ENCODE results near the gene MLN.

MLN gene

DNA sequence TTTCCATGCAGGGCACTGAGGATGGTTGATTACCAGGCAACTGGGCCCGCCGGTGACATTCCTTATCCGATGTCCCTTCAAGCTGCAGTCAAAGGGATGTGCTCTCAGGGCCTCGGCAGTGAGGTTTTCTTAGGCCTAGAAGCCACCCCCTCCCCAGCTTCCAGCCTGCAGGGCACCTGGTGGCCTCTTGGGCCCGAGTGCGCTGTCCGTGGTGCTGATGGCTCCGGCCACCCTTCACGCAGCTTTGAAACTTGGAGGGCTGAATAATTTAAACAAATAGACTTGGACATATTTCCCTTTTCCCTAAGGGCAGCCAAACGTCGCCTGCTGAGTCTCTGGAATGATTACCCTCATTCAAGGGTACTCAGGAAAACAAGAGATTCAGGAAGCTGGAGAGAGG, 8.9 kb upstream of the MLN start:
- Histone ChIP-seq H3K9me3 (ENCODE audit: insufficient read depth, low read length) (no peaks in the 10 kb centered on the region), H3K4me1 (ENCODE audit: insufficient read depth, insufficient read length) (peaks cover 25% of the 10 kb centered on the region), H3K4me3 (ENCODE audit: insufficient read length, low read depth) (no peak overlapping the region), H3K27me3 (ENCODE audit: insufficient read depth, insufficient read length) (no peaks in the 10 kb centered on the region), H3K9ac (ENCODE audit: insufficient read length, low read depth) (peak overlapping the region; percentile 43), H3K36me3 (ENCODE audit: insufficient read depth, insufficient read length, low read length) (no peaks in the 10 kb centered on the region)
- TF ChIP-seq SUZ12 (IDR thresholded peaks at IDR 0.05; ENCODE audit: extremely low read depth, insufficient read depth, insufficient read length) (no peak), YY1 (IDR thresholded peaks at IDR 0.05; ENCODE audit: insufficient read depth, insufficient read length) (no peak), ZNF274 (IDR thresholded peaks at IDR 0.05; ENCODE audit: low read depth, low read length) (no peak)
- DNase-seq (ENCODE audit: low read depth, low spot score): peak; percentile 84

DNA sequence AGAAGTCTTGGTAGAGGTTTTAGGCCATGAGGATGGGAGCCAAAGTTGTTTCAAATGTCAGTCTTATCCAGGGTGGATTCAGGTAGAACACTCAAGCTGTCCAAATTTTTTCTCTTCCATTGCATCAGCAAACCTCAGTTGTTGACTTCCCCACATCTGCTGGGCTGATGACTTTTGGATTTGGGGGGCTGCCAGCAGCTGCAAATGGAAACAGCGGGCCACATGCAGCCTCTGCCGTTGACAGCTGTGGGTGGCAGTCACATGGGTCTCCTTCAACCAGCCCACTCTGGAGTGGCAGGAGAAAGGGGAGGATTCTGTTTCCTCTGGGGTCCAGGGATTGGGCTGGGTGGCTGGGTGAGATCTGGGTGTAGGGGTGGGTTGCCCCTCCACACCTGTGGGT, 5.8 kb upstream of the MLN start:
- Histone ChIP-seq H3K9me3 (ENCODE audit: insufficient read depth, low read length) (no peaks in the 10 kb centered on the region), H3K4me1 (ENCODE audit: insufficient read depth, insufficient read length) (peaks cover 16% of the 10 kb centered on the region), H3K36me3 (ENCODE audit: insufficient read depth, insufficient read length, low read length) (no peaks in the 10 kb centered on the region), H3K4me3 (ENCODE audit: insufficient read length, low read depth) (no peak overlapping the region), H3K9ac (ENCODE audit: insufficient read length, low read depth) (peak overlapping the region; percentile 43), H3K27me3 (ENCODE audit: insufficient read depth, insufficient read length) (no peaks in the 10 kb centered on the region)
- DNase-seq (ENCODE audit: low read depth, low spot score): no peak
- no peak for TF ChIP-seq SUZ12 (IDR thresholded peaks at IDR 0.05; ENCODE audit: extremely low read depth, insufficient read depth, insufficient read length)
- no peak for TF ChIP-seq ZNF274 (IDR thresholded peaks at IDR 0.05; ENCODE audit: low read depth, low read length)
- no peak for TF ChIP-seq YY1 (IDR thresholded peaks at IDR 0.05; ENCODE audit: insufficient read depth, insufficient read length)

DNA sequence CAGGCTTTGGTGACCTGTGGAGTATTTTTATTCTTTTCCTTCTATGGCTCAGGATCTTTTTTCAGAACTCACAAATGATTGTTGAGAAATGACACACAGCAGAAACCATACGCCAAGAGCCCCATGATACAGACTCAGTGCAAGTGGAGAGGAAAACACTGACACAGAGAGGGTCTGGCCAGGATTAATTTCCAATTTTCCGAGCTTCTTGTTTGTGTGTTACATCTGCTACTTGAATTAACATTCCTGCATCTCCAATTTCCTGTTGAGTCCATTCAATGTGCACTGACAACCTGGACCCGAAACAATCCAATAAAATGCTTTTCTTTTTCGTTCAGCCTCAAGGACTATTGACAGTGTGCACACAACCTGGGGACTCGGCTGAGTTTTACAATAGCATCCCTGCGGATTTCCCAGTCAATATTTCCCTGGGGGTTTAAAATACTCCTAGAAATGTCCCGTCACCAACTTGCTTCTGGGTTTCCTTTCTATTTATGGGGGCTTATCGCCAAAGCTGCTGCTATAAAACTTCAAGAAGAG, 4.9 kb upstream of the MLN start:
- H3K9me3 ChIP-seq (ENCODE audit: insufficient read depth, low read length): no peaks in the 10 kb centered on the region
- DNase-seq (ENCODE audit: low read depth, low spot score): no peak
- TF ChIP-seq YY1 (IDR thresholded peaks at IDR 0.05; ENCODE audit: insufficient read depth, insufficient read length) (no peak), SUZ12 (IDR thresholded peaks at IDR 0.05; ENCODE audit: extremely low read depth, insufficient read depth, insufficient read length) (no peak), ZNF274 (IDR thresholded peaks at IDR 0.05; ENCODE audit: low read depth, low read length) (no peak)
- no peak overlapping the region for H3K4me3 ChIP-seq (ENCODE audit: insufficient read length, low read depth)
- no peaks in the 10 kb centered on the region for H3K27me3 ChIP-seq (ENCODE audit: insufficient read depth, insufficient read length)
- no peaks in the 10 kb centered on the region for H3K36me3 ChIP-seq (ENCODE audit: insufficient read depth, insufficient read length, low read length)
- peaks cover 16% of the 10 kb centered on the region for H3K4me1 ChIP-seq (ENCODE audit: insufficient read depth, insufficient read length)
- no peak overlapping the region for H3K9ac ChIP-seq (ENCODE audit: insufficient read length, low read depth)

- Histone ChIP-seq H3K27me3 (ENCODE audit: insufficient read depth, insufficient read length) (no peaks in the 10 kb centered on the region), H3K9me3 (ENCODE audit: insufficient read depth, low read length) (no peaks in the 10 kb centered on the region), H3K9ac (ENCODE audit: insufficient read length, low read depth) (no peak overlapping the region), H3K4me3 (ENCODE audit: insufficient read length, low read depth) (no peak overlapping the region), H3K4me1 (ENCODE audit: insufficient read depth, insufficient read length) (peaks cover 11% of the 10 kb centered on the region), H3K36me3 (ENCODE audit: insufficient read depth, insufficient read length, low read length) (no peaks in the 10 kb centered on the region)
- TF ChIP-seq SUZ12 (IDR thresholded peaks at IDR 0.05; ENCODE audit: extremely low read depth, insufficient read depth, insufficient read length) (no peak), YY1 (IDR thresholded peaks at IDR 0.05; ENCODE audit: insufficient read depth, insufficient read length) (no peak), ZNF274 (IDR thresholded peaks at IDR 0.05; ENCODE audit: low read depth, low read length) (no peak)
- no peak for DNase-seq (ENCODE audit: low read depth, low spot score)
These were observed 3.8 kb upstream of the MLN start for GRCh38 chr6:33807606-33808005.

- Histone ChIP-seq H3K4me3 (ENCODE audit: insufficient read length, low read depth) (no peak overlapping the region), H3K9me3 (ENCODE audit: insufficient read depth, low read length) (no peaks in the 10 kb centered on the region), H3K4me1 (ENCODE audit: insufficient read depth, insufficient read length) (peaks cover 8% of the 10 kb centered on the region), H3K36me3 (ENCODE audit: insufficient read depth, insufficient read length, low read length) (no peaks in the 10 kb centered on the region), H3K27me3 (ENCODE audit: insufficient read depth, insufficient read length) (no peaks in the 10 kb centered on the region), H3K9ac (ENCODE audit: insufficient read length, low read depth) (no peak overlapping the region)
- TF ChIP-seq YY1 (IDR thresholded peaks at IDR 0.05; ENCODE audit: insufficient read depth, insufficient read length) (no peak), SUZ12 (IDR thresholded peaks at IDR 0.05; ENCODE audit: extremely low read depth, insufficient read depth, insufficient read length) (no peak), ZNF274 (IDR thresholded peaks at IDR 0.05; ENCODE audit: low read depth, low read length) (no peak)
- DNase-seq (ENCODE audit: low read depth, low spot score): no peak
These were observed 3.0 kb upstream of the MLN start for GRCh38 chr6:33806841-33807240.

GRCh38 chr6:33802186-33802958, 1.4 kb downstream of the MLN start:
- TF ChIP-seq YY1 (IDR thresholded peaks at IDR 0.05; ENCODE audit: insufficient read depth, insufficient read length) (no peak), SUZ12 (IDR thresholded peaks at IDR 0.05; ENCODE audit: extremely low read depth, insufficient read depth, insufficient read length) (no peak), ZNF274 (IDR thresholded peaks at IDR 0.05; ENCODE audit: low read depth, low read length) (no peak)
- no peak for DNase-seq (ENCODE audit: low read depth, low spot score)
- no peak overlapping the region for H3K4me3 ChIP-seq (ENCODE audit: insufficient read length, low read depth)
- no peak overlapping the region for H3K9ac ChIP-seq (ENCODE audit: insufficient read length, low read depth)
- no peaks in the 10 kb centered on the region for H3K9me3 ChIP-seq (ENCODE audit: insufficient read depth, low read length)
- no peaks in the 10 kb centered on the region for H3K36me3 ChIP-seq (ENCODE audit: insufficient read depth, insufficient read length, low read length)
- H3K4me1 ChIP-seq (ENCODE audit: insufficient read depth, insufficient read length): peaks cover 20% of the 10 kb centered on the region
- H3K27me3 ChIP-seq (ENCODE audit: insufficient read depth, insufficient read length): no peaks in the 10 kb centered on the region

- no peaks in the 10 kb centered on the region for H3K9me3 ChIP-seq (ENCODE audit: insufficient read depth, low read length)
- DNase-seq (ENCODE audit: low read depth, low spot score): no peak
- H3K36me3 ChIP-seq (ENCODE audit: insufficient read depth, insufficient read length, low read length): no peaks in the 10 kb centered on the region
- H3K27me3 ChIP-seq (ENCODE audit: insufficient read depth, insufficient read length): no peaks in the 10 kb centered on the region
- peaks cover 27% of the 10 kb centered on the region for H3K4me1 ChIP-seq (ENCODE audit: insufficient read depth, insufficient read length)
- no peak overlapping the region for H3K4me3 ChIP-seq (ENCODE audit: insufficient read length, low read depth)
- TF ChIP-seq SUZ12 (IDR thresholded peaks at IDR 0.05; ENCODE audit: extremely low read depth, insufficient read depth, insufficient read length) (no peak), YY1 (IDR thresholded peaks at IDR 0.05; ENCODE audit: insufficient read depth, insufficient read length) (no peak), ZNF274 (IDR thresholded peaks at IDR 0.05; ENCODE audit: low read depth, low read length) (no peak)
- no peak overlapping the region for H3K9ac ChIP-seq (ENCODE audit: insufficient read length, low read depth)
These were observed 2.2 kb downstream of the MLN start for GRCh38 chr6:33801611-33802010.
